ENCODE results near the gene SV2A.

- TF ChIP-seq CTCF (conservative IDR thresholded peaks at IDR 0.05; ENCODE audit: low read depth, low read length) (no peak), EZH2 (IDR thresholded peaks at IDR 0.05; ENCODE audit: borderline replicate concordance, low read depth, low read length, poor library complexity, severe bottlenecking) (no peak)
These were observed 7.7 kb upstream of the SV2A start for GRCh38 chr1:149925345-149925744.
